ENCODE results near the gene KRTAP10-10.
"Not testable (repeated sequence)": the region's sequence is repeated elsewhere in the genome, so short reads cannot be mapped to it uniquely, and the experiment has no call there.

The KRTAP10-10 gene

DNA sequence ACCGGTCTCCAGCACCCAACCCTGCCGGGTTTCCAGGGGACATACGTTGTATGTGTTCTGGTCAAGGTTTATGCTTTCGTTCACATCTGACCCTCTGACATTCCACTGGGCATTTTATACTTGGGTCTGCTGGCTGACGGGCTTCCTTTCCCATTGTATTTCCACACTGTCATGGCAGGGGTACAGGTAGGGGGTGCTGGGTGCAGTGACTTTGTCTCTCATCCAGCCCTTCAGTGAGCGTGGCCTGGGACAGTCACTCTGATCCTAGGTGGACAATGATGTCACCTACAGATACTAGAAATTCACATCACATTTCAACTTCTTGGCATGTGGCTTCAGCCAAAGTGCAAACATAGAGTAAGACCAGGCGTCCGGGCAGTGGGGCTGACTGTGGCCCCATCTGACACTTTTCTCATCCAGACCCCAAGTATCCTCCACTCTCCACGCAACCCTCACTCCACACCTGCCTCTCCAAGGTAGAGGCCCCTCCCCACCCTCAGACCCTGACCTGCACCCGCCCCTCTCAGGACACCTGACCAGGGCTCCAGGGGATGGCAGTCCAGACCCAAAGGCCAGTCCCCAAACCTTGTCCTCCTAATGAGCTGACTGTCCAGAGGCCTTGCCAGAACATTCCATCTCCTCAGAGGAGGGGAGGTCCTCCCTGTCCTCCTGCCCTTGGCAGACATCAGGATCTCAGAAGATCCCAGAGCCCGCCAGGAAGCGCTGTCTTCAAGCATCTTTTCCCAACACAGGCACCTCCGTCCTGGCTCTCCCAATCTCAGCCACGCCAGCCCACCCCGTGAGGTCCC lies 743 bp upstream of the KRTAP10-10 start:
- no peak overlapping the region for H3K27ac ChIP-seq
- TF ChIP-seq, protein P1, sequence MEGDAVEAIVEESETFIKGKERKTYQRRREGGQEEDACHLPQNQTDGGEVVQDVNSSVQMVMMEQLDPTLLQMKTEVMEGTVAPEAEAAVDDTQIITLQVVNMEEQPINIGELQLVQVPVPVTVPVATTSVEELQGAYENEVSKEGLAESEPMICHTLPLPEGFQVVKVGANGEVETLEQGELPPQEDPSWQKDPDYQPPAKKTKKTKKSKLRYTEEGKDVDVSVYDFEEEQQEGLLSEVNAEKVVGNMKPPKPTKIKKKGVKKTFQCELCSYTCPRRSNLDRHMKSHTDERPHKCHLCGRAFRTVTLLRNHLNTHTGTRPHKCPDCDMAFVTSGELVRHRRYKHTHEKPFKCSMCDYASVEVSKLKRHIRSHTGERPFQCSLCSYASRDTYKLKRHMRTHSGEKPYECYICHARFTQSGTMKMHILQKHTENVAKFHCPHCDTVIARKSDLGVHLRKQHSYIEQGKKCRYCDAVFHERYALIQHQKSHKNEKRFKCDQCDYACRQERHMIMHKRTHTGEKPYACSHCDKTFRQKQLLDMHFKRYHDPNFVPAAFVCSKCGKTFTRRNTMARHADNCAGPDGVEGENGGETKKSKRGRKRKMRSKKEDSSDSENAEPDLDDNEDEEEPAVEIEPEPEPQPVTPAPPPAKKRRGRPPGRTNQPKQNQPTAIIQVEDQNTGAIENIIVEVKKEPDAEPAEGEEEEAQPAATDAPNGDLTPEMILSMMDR (conservative IDR thresholded peaks at IDR 0.05): no peak

DNA sequence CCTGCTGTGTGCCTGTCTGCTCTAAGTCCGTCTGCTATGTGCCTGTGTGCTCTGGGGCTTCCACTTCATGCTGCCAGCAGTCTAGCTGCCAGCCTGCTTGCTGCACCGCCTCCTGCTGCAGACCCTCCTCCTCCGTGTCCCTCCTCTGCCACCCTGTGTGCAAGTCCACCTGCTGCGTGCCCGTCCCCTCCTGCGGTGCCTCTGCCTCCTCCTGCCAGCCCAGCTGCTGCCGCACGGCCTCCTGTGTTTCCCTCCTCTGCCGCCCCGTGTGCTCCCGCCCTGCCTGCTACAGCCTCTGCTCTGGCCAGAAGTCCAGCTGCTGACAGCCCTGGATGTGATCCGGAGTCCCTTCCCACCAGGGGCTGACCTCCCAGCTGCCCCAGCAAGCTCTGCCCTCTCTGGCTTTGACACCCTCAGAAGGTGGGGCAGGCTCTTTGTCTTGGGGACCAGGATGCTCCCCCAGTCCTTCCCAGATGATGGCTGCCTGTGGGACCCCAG lies 744 bp downstream of the KRTAP10-10 start:
- H3K27ac ChIP-seq: not testable (repeated sequence)

DNA sequence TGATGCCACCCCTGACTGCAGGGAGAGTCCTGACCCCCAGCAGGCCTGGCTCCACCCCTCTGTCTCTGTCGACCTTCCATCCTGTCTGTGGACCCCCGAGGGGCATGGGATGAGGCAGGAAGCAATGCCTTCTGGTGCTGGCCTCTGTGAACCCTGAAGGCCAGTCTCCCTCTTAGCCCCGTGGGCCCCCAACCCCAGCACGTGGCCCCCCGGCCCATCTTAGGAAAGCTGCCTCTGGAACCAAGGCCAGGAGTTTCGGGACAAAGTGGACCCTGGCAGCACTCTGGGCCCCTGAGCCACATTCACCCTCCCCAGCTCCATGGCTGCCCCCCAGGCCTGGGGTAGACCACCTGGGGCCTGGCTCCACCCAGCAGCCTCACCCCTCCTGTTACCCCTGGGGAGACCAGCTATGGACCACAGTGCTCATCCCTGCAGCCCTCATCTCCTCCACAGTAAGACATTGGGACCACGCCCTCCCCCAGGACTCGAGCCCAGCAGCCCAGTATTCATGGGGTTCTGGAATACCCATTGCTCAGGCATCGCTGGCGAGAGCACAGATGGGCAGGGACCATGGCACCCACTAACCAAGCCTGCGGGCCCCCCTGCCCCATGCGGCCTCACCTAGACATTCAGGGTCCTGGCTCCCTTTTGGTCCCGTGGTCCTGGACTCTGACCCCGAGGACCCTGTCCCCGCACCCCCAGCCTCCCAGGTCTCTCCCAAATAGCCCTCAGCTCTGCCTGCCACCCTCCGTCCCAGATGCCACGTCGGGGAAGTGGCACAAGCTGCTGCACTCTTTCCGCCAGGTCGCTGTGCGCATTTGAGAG lies 1.6 kb downstream of the KRTAP10-10 start:
- H3K27ac ChIP-seq: not testable (repeated sequence)

DNA sequence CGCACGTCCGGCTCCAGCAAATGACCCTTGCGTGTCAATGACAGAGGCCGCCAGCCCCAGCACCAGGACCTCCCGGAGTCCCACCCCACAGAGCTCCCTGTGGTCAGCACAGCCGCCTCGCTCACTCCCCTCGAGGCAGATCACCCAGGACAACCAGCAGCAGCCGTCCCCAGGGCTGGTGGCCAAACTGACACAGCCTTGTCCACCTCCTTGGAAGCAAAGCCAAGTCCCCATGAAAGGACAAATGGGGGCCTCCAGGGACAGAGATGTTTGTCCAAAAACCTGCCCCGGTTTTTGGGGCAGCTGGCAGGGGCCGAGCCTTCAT lies 2.1 kb downstream of the KRTAP10-10 start:
- TF ChIP-seq, protein P1 (conservative IDR thresholded peaks at IDR 0.05): no peak
- H3K27ac ChIP-seq: no peak overlapping the region

DNA sequence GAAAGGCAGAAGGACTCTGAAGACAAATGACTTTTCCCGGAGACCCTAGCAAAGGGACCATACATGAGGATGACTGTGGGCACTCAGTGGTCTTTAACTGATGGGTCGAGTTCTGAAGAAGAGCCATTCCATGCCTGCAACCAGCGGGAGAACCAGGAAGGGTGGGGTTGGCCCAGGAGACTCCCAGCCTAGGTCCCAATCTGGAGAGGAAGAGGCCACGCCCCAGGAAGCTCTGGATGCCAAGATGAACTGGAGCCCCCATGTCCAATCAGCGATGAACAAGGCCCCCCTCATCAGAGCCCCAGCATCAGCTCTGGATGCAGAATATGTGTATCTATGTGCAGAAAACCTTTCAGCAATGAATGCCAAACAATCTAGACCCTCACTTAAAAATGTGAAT lies 3.6 kb downstream of the KRTAP10-10 start:
- TF ChIP-seq, protein P1 (conservative IDR thresholded peaks at IDR 0.05): no peak
- H3K27ac ChIP-seq: no peak overlapping the region

DNA sequence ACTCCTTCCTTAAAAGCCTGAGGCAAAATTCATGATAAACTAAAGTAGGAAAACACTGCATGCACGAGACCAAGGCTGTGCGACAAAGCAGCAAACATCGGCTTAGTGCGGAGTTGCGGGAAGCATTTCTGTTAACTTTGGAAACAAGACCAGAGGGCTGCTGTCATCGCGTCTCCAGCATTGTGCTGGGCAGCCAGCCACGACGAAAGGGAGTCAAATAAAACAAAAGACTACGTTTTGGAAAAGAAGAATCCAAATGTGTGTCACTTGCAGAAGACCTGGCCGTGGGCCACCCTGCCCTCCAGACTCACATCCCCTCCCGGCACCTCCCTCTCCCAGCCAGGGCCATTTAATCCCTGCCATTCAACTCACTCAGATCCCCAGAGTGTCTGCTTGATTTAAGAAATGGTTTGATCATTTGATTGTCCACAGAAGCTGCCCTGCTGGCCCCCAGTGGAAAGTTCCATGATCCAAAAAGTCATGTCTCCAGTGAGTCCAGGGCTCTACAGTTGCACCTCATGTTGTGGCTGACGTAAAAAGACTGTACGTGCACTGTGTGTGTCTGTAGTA lies 6.7 kb downstream of the KRTAP10-10 start:
- H3K27ac ChIP-seq: peak overlapping the region; percentile 12; the same call in 1 of the 2 replicates
- TF ChIP-seq, protein P1 (conservative IDR thresholded peaks at IDR 0.05): no peak

DNA sequence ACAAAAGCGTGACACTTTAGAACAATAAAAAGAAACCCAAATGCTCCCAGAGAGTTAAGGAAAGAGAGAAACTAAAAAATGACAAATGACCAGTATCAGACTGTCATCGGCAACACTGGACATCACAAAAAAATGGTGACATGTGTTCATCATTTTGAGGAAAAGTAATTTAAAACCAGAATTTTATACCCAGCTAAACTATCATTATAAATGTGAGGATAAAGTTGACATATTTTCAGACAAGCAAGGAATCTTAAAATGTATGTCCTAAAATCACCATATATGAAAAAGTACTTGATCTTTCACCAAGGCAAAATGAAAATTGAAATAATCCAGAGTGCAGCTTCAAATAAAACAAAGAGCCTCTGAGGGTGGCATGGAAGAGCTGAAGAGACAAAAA lies 7.7 kb downstream of the KRTAP10-10 start:
- TF ChIP-seq, protein P1 (conservative IDR thresholded peaks at IDR 0.05): no peak
- no peak overlapping the region for H3K27ac ChIP-seq

DNA sequence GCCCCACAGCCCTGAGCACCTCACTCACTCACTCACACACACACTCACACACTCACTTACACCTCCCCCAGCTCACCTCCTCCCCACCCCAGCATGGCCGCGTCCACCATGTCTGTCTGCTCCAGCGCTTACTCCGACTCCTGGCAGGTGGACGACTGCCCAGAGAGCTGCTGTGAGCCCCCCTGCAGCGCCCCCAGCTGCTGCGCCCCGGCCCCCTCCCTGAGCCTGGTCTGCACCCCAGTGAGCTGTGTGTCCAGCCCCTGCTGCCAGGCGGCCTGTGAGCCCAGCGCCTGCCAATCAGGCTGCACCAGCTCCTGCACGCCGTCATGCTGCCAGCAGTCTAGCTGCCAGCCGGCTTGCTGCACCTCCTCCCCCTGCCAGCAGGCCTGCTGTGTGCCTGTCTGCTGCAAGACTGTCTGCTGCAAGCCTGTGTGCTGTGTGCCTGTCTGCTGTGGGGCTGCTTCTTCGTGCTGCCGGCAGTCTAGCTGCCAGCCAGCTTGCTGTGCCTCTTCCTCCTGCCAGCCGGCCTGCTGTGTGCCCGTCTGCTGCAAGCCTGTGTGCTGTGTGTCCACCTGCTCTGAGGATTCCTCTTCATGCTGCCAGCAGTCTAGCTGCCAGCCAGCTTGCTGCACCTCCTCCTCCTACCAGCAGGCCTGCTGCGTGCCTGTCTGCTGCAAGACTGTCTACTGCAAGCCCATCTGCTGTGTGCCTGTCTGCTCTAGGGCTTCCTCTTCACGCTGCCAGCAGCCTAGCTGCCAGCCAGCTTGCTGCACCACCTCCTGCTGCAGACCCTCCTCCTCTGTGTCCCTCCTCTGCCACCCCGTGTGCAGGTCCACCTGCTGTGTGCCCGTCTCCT lies 9.4 kb downstream of the KRTAP10-10 start, which contains the start of gene KRTAP10-11:
TSS of gene KRTAP10-11 (plus strand) at position 49 of the 856 bp plus-strand sequence. CDS start at position 94, 45 bp downstream.
- not testable (repeated sequence) for H3K27ac ChIP-seq

Measured in VCaP (cell line).